Adrenal gland (tissue), 5 donors: ENCODE measurements around the gene HOXA3.

Experiments used
- CTCF ChIP-seq, 6 experiments: fragments of 450-650 bp in 4 of 6; fragments of 200-600 bp in 2 of 6; sonication (generic) in 1 of 6; IDR thresholded peaks; 1 replicate in 5 of 6; 2 replicates in 1 of 6; pipeline versions ENCODE4 v1.5.1 to v1.8.0; 2016 to 2021; ENCODE audit warnings: antibody characterized with exemption in 6 of 6, mild to moderate bottlenecking in 2 of 6, moderate library complexity in 1 of 6
- POLR2A ChIP-seq, 2 donors: fragments of 450-650 bp; IDR thresholded peaks; one replicate each; pipeline ENCODE4 v1.6.1; 2017; ENCODE audit warnings: antibody characterized with exemption in 2 of 2, mild to moderate bottlenecking in 2 of 2, moderate library complexity in 1 of 2
- donor health status: DM: no; HTN: no; CAD: no.

GRCh38 chr7:27162561-27163287 is 10.3 kb upstream of the HOXA3 start:
- TF ChIP-seq POLR2A (IDR thresholded peaks at IDR 0.05), result no peak
- TF ChIP-seq CTCF (IDR thresholded peaks at IDR 0.05), result no peak
